Stimulated activated CD4-positive, alpha-beta T cell treated with anti-CD3 and anti-CD28 coated beads, Interleukin-4, amount 100 ng/mL, for 4 hours (primary cell): ENCODE measurements around the gene TMEM258.

Experiments
- DNase-seq, 2 experiments: peaks; one replicate each; pipeline ENCODE4 v3.0.0-alpha.2; 2020

TMEM258 gene

GRCh38 chr11:61792310-61793082 is at the start of gene TMEM258, which contains the start of gene FEN1:
TMEM258 (minus strand) TSS chr11:61792599; CDS start chr11:61792558, 41 bp downstream.
FEN1 (plus strand) TSS chr11:61792911; CDS start chr11:61795362, 2,451 bp downstream.
- DNase-seq = peak; percentile 80 to 82

GRCh38 chr11:61841636-61842527 is 49.5 kb upstream of the TMEM258 start:
- DNase-seq = no peak

DNA sequence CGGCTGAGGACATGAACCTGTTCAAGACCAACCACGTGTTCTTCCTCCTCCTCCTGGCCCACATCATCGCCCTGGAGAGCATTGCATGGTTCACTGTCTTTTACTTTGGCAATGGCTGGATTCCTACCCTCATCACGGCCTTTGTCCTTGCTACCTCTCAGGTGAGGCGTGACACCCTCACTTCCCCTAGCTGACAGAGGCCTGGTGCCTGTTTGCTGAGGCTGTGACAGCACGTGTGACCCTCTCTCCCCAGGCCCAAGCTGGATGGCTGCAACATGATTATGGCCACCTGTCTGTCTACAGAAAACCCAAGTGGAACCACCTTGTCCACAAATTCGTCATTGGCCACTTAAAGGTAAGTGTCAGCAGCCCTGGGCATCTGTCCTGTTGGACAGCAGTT is 48.0 kb upstream of the TMEM258 start:
- DNase-seq = no peak

DNA sequence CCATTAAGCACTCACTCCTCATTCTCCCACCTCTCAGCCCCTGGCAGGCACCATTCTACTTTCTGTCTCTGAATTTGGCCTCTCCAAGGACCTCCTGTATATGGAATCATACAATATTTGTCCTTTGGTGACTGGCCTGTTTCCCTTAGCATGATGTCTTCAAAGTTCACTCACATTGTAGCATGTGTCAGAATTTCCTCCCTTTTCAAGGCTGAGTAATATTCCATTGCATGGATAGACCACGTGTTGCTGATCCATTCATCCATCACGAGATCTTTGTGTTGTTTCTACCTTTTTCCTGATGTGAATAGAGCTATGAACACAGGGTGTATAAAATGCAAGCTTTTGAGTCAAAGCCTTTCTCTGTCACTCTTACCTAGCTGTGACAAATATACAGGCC is 47.3 kb upstream of the TMEM258 start:
- DNase-seq = no peak

DNA sequence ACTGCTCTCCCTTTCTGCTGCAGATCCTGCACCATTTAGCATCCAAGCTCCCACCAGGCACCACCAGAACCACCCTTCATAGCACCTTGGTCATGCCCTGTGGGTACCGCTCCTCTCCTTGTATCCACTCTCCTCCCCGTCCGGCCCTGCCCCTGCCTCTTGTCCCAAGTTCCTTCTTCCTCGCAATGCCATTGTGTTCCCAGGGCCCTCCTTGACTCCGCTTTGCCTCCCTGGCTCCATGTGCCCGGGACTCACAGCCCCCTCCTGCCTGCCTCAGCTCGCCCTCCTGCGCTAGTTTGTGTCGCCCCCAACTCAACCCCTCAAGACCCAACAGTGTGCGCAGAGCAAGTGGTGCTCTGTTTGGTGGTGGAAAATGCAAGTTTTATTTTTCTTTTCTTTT is 46.5 kb upstream of the TMEM258 start:
- DNase-seq = no peak

GRCh38 chr11:61838501-61838900 is 46.1 kb upstream of the TMEM258 start:
- DNase-seq = no peak

DNA sequence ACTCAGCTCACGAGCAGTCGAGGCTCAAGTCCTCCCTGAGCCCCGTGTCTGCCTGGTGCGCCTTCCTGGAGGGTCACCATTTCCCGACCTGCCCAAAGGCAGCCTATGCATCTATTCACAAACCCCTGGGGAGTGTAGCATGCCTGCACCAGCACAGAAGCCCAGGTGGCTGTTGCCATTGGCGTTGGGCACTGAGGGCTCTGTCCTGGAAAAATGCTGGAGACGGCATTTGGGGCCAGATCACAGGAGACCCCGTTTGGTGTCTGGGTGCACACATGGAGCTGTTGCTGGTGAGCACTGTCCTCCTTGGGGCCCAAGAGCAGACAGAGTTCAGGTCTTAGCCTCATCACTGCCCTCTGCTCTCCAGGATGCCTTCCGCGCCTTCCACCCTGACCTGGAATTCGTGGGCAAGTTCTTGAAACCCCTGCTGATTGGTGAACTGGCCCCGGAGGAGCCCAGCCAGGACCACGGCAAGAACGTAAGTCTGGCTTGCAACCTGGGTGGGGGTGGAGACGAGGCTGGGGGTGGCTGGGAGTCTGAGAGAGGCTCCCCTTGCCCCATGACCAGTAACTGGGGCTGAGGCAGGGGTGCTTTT is 45.1 kb upstream of the TMEM258 start:
- DNase-seq = no peak

DNA sequence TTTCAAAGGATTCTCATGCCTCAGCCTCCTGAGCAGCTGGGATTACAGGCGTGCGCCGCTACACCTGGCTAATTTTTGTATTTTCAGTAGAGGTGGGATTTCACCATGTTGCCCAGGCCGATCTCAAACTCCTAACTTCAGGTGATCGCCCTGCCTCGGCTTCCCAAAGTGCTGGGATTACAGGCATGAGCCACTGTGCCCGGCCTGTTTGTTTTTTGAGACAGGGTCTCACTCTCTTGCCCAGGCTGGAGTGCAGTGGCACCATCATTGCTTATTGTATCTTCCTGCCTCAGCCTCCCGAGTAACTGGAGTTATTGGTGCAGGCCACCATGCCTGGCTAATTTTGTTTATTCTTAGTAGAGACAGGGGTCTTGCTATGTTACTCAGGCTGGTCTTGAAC is 43.8 kb upstream of the TMEM258 start:
- no peak for DNase-seq

DNA sequence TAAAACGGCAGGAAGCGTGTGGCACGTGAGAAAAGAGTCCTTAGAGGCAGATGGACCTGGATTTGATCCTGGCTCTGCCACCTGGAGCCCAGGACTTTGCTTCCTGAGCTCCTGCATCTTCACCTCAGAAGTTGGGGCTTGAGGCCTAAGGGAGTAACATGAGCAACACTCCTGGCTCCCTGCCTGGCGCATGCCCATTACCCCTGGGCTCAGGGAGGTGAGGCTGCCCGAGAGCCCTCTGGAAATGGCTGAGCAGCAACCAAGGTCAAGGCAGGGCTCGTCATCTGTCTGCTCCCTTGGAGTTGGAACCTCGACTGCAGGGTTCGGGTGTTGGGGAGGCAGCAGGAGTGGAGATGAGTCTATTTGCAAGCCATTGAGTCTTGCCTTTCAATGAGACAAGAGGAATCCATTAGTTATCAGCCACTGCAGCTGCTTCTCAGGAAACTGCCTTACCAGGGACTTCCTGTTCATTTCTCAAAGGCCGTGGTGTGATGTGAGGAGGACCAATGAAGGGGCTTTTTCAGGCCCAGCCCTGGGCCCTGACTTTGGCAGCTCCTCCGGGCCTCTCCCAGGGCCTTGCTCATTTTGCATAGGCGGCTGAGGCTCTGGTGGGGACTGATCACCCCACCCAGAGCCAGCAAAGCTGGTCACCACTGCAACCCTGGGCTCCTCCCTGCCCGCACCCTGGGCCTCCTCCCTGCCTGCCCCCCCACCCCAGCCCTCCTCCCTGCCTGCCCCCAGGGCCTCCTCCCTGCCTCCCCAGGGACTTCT is 42.1 kb upstream of the TMEM258 start:
- peak; percentile 9 to 28 for DNase-seq

DNA sequence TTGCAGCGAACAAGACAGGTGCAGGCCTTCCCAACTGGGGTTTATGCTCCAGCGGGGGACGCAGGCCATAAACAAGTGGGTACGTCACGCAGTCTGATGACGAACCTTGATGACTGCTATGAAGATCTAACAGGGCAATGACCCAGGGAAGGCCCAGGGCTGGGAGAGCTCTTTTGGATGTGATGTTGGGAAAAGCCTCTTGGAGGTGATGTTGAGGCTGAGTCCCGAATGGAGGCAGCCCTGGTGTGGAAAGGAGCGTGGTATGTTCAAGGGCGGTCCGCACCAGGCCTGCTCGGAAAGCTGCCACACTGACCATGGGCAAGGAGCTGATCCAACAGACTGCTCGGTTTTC is 41.5 kb upstream of the TMEM258 start:
- no peak for DNase-seq

DNA sequence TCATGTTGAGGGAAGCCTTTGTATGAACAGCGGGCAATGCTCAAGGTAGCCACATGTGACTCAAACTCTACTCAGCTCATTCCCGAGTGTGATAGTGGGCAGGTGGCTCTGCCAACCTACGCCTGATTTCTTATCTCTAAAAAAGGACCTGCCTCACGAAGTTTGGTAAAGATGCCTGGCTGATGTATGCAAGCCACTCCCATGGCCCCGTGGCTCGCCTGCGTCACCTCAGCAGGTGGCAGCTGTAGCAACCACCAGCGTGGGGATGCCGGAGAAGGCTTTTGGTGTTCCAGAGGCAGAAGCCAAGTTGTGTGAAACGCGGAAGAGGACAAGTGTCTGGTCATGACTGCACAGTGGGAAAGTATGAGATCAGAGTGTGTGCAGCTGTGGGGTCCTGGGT is 41.1 kb upstream of the TMEM258 start:
- DNase-seq = no peak

DNA sequence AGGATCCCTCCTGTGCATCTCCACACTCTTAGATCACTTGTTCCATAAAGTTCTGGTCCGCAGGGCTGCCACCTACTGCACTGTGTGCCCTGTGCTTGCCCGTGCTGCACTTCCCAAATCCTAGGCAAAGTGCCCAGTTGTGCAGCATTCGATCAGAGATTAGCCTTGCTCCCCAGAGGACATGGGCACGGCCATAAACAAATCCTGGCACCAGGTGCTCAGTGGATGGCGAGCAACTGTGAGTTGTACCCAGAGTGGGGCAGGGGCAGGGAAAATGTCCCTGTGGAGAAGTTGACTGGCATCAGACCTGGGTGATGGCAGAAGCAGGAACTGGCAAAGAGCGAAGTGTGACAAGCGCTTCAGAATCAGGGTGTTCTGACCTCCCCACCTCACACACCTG is 40.4 kb upstream of the TMEM258 start:
- DNase-seq = no peak

DNA sequence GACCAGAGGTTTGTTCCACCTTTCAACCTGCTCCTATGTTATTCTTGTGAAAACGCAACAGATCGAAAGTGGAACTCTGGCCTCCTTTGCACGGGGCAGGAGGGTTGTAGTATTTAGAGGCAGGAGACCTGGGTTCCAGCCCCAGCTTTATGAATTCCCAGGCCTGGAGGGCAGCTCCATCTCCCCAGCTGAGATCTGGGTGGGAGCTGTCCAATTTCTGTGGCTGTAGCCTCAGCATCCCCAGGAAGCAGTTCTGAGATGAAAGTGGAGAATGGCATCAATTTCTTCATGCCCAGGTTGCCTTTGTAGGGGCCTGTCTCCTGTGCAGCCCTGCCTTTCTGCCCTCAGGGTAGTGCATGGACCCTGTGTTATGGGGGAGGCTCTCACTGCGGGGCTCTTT is 39.8 kb upstream of the TMEM258 start:
- no peak for DNase-seq

GRCh38 chr11:61830237-61831105 is 38.1 kb upstream of the TMEM258 start:
- DNase-seq = no peak

- no peak for DNase-seq
Measured at GRCh38 chr11:61829806-61830205, 37.4 kb upstream of the TMEM258 start.

DNA sequence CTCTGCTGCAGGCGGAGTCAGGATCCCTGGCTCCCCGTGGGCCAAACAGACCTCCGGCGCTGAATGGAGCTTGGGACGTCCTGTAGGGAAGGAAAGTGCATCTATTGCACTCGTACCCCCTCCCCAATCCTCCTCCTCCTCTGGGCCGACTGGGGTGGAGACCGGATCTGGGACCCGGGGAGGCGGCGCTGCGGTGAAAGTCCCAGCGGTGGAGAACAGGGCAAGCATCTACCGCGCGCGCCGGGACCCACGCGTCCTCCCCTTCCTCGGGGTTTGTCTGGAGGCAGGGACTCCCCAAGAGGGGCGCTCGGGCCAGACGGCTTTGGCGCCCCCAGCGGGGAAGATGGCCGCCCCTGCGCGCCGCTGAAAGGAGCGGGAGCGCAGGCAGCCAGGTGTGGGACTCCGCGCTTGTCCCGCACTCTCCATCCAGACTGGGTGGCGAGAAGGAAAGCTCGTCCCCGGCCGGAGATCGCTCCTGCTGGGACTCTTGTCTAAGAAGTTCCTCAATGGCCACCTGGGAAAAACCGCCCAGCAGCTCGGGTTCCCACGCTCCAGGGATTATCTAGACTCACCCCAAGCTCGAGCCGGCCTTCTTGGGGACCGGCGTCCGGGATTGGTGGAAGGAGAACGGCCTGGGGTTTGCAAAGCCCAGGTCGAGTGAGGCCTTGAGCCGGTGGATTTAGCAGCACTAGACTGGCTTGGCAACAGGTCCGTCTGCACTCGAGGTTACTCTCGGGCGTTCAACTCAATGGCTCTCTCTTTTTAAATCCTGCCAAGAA is 36.4 kb upstream of the TMEM258 start:
- peak in 1 of 2 experiments; percentile 23 for DNase-seq

- DNase-seq = no peak
Measured at GRCh38 chr11:61828379-61828628, 35.9 kb upstream of the TMEM258 start.

DNA sequence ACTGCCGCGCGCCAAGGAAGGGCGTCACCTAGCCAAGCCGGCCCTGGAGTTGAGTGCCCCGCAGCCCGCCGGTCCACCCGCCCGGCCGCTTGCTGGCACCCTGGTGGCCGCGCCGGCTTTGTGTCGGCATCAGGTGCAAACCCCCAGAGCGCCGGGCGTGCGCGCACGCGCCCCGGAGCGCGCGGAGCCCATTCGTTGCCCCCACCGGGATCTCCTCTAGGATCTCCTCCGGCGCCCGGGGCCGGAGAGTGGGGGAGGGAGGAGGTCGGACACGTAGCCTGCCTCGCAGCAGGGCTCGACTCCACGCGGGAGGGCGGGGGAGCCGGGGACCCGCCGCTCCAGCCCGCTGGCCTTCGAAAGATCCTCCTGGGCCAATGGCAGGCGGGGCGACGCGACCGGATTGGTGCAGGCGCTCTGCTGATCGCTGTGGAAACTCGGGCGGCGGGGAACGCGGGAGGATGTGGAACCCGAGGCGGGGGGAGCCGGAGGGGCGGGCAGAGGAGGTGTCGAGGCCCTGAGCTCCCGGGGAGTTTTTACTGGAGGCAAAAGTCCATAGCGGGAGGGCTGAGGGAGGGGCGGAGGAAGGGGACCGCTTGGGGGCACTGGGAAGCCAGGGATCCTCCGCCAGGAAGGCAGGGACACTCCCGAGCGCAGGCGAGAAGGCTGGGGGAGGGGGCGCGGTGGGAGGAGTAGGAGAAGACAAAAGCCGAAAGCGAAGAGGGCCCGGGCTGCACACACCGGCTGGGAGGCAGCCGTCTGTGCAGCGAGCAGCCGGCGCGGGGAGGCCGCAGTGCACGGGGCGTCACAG is 35.4 kb upstream of the TMEM258 start, which contains the start of gene FADS2:
Gene FADS2, plus strand, starts transcription at position 730 of the 808 bp plus-strand sequence. CDS start 91 bp downstream, outside the sequence.
- peak; percentile 54 to 65 for DNase-seq

DNA sequence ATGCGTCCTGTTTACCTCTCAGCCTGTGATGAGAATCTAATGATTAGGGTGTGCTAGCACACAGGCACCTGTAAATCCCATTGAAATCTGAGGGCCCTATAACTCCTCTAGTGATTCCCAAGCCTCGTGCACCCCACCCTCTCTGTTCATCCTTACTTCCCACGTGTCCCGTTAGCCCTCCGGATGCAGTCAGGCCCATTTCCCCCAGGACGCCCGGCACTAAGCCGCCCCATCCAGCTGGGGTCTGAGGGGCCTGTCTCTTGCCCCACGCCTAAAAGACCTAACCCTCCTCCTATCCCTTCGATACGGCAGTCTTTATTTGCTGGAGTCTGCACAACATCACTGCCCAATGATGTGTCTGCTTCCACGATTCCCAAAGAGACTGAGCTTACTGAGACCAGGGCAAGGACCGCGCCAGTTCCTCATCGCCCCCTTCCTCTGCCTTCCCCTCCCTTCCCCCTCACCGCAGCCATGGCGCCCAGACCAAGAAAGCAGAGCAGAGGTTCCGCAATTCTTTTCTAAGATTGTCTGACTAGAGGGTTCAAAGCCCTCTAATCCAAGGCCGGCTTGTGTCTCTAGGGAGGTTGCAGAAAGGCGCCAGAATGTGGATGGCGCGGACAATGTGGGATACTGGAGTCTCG is 34.7 kb upstream of the TMEM258 start:
- no peak for DNase-seq

DNA sequence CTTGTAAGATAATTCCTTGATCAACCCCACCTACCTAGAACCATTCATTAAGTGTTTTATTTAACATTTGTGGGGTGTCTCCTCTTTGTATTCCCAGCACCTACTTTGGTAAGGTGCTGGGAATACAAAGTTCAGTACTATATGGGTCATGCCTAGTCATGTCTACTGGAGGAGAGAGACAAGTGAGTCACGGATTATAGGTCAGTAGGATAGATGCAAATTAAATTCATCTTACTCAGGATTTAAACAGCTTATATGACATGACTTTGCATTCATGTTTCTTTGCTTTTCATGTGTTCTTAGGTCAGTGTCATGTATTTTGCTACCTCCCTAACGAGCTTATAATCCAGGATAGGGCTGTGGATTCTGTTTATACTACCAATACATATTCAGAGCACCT is 27.8 kb upstream of the TMEM258 start:
- DNase-seq = no peak
